ENCODE results near the gene LTV1.

LTV1 gene

DNA sequence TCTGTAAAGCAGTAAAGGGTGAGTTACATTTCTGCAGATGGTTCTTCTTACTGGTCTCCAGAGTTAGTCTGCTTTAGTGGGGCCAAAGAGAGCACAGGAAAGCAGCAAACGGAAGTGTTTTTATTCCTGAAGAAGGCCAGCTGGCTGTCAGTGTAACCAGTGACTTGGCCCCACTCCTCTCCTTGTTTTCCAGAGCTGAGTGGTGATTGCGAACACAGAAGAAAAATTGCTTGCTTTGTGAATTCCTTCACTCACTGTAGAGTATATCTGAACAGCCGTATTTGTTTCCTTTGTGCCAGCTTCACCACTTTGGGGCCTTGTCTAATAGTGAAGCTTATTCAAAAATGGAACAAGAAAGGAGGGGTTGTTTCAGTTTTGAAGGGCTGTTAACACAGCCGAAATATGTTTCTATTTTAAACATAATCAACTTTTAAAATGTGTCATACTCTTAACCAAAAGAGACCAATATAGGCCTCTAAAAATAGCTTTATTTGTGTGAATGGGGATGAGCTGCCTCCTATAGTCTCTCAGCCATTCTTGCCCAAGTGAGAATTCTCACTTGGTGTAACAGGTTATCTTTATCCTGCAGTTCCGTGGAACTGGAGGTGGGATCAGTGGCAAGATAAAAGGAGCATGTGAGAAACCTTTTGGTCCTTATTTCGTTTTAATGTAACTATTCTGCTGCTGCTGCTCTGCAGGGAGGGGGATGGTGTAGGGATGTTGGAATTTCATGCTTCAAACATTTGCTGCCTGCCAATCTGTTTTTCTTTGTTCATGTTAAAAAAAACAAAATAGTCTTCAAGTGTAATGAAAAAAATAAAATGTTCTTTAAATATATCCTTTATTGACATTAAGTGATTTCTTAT is 59.0 kb downstream of the LTV1 start:
- TF ChIP-seq CTCF (IDR thresholded peaks at IDR 0.05; ENCODE audit: insufficient read depth, missing control alignments) = no peak
- DNase-seq (ENCODE audit: insufficient read length, low spot score) (no peak), FAIRE-seq (no peak)

DNA sequence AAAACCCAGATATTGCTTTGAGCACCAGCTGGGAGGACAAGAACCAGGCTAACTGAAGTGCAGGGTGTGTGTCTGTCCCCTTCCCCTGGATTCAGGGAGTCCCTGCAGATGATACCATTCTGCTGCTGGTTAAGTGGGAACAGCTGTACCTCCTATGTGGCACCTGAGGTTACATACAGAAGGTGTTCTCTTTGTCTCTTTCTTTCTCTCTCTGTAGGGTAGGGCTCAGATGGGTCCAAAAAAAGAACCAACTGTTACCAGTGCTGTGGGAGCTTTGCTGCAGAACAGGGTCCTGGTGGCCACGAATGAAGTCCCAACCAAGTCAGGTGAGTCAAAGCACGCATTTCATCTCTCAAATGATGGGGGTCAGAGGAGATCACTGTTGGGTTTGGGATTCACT is 59.7 kb downstream of the LTV1 start:
- DNase-seq (ENCODE audit: insufficient read length, low spot score) (no peak), FAIRE-seq (no peak)
- no peak for TF ChIP-seq CTCF (IDR thresholded peaks at IDR 0.05; ENCODE audit: insufficient read depth, missing control alignments)

GRCh38 chr6:143911028-143911427 is 67.9 kb downstream of the LTV1 start:
- FAIRE-seq (no peak), DNase-seq (ENCODE audit: insufficient read length, low spot score) (no peak)
- TF ChIP-seq CTCF (IDR thresholded peaks at IDR 0.05; ENCODE audit: insufficient read depth, missing control alignments) = no peak

- no peak for TF ChIP-seq CTCF (IDR thresholded peaks at IDR 0.05; ENCODE audit: insufficient read depth, missing control alignments)
- no peak for DNase-seq (ENCODE audit: insufficient read length, low spot score)
- no peak for FAIRE-seq
Measured at GRCh38 chr6:143912671-143913070, 69.5 kb downstream of the LTV1 start.
